ENCODE data around the gene SLC9A3.

GRCh38 chr5:478982-479535, 45.2 kb downstream of the SLC9A3 start:
- TF ChIP-seq CTCF (IDR thresholded peaks at IDR 0.05 in 4 of 5, conservative IDR thresholded peaks at IDR 0.05 in 1 of 5): no peak
- no peak for TF ChIP-seq POLR2A (IDR thresholded peaks at IDR 0.05)

Measured in gastrocnemius medialis (tissue), 4 donors.